Vagina (tissue), 2 donors: ENCODE data around the gene DDX46. TPM values are rescaled to one million over a fixed set of nuclear protein-coding genes. Genes with fewer than 3 reads are reported as not detected.

Source experiments
- DNase-seq, 2 donors: peaks; one replicate each; pipeline ENCODE4 v3.0.0-alpha.2; 2017; ENCODE audit errors: extremely low spot score in 2 of 2
- H3K27ac ChIP-seq: fragments of 200-600 bp; sonication (generic); one replicate; pipeline ENCODE4 v1.5.1; 2019
- H3K27me3 ChIP-seq: fragments of 200-600 bp; sonication (generic); one replicate; pipeline ENCODE4 v1.5.1; 2019
- H3K36me3 ChIP-seq, 2 donors: fragments of 200-600 bp; sonication (generic); one replicate each; pipeline ENCODE4 v1.5.1; 2017 to 2019
- H3K4me1 ChIP-seq: fragments of 200-600 bp; sonication (generic); one replicate; pipeline ENCODE4 v1.5.1; 2019
- H3K4me3 ChIP-seq, 2 donors: fragments of 200-600 bp; sonication (generic); 1 replicate in 1 of 2; 2 replicates in 1 of 2; pipeline ENCODE4 v1.5.1; 2016 to 2019
- H3K9me3 ChIP-seq: fragments of 200-600 bp; sonication (generic); one replicate; pipeline ENCODE4 v1.5.1; 2019
- POLR2A ChIP-seq, 2 donors: fragments of 450-650 bp; IDR thresholded peaks; one replicate each; pipeline ENCODE4 v1.6.1; 2017; ENCODE audit warnings: antibody characterized with exemption in 2 of 2, mild to moderate bottlenecking in 2 of 2, moderate library complexity in 2 of 2
- POLR2AphosphoS5 ChIP-seq, 2 donors: sonication (generic); formaldehyde crosslinking; IDR thresholded peaks; one replicate each; pipeline ENCODE4 v1.9.0; 2017; ENCODE audit warnings: antibody characterized with exemption in 2 of 2, mild to moderate bottlenecking in 2 of 2, low read depth in 1 of 2; ENCODE audit not compliant: insufficient read depth in 1 of 2
- intact Hi-C: fragments of 100-400 bp; cut with DNase I; formaldehyde crosslinking; loops from one replicate; pipeline ENCODE4 v1.15.1; 2023
- total RNA-seq: library from RNA; depleted of rRNA; stranded (reverse); fragments of >200 nt; gene quantifications from one replicate; pipeline ENCODE4 v1.2.3, GENCODE V29; 2016
- TF ChIP-seq, protein P1 (sequence below), 3 experiments: fragments of 450-650 bp in 2 of 3; fragments of 200-600 bp in 1 of 3; sonication (generic) in 1 of 3; IDR thresholded peaks; one replicate each; pipeline ENCODE4 v1.5.1; 2017 to 2019; ENCODE audit warnings: antibody characterized with exemption in 3 of 3, mild to moderate bottlenecking in 2 of 3, moderate library complexity in 2 of 3

DDX46 gene
- total RNA-seq, 1 donor from 2014 or later = 31.7 TPM

DNA sequence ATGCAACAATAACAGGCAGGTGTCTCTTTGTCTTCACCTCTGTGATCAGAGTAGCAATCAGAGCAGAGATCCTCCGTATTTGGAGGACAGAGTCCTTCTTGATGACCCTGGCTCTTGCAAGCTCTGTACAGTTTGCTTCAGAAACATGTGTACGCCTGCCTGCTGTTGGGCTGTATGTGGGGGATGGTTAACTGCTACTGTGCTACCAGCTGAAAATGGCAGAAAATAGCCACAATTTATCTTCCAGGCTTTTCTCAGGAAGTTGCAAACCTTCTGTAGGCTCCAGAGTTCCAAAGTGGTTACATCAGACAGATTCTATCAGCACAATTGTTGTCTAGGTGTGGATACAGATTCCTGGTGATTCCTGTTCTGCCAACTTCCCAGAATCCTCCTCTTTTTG lies 35.5 kb downstream of the DDX46 start:
- intact Hi-C loops = no loop called here
- no peaks in the 10 kb centered on the region for H3K27me3 ChIP-seq
- TF ChIP-seq POLR2AphosphoS5 (IDR thresholded peaks at IDR 0.05; ENCODE audit: insufficient read depth in 1 of 2, low read depth in 1 of 2) = no peak
- TF ChIP-seq POLR2A (IDR thresholded peaks at IDR 0.05) = no peak
- TF ChIP-seq, protein P1, sequence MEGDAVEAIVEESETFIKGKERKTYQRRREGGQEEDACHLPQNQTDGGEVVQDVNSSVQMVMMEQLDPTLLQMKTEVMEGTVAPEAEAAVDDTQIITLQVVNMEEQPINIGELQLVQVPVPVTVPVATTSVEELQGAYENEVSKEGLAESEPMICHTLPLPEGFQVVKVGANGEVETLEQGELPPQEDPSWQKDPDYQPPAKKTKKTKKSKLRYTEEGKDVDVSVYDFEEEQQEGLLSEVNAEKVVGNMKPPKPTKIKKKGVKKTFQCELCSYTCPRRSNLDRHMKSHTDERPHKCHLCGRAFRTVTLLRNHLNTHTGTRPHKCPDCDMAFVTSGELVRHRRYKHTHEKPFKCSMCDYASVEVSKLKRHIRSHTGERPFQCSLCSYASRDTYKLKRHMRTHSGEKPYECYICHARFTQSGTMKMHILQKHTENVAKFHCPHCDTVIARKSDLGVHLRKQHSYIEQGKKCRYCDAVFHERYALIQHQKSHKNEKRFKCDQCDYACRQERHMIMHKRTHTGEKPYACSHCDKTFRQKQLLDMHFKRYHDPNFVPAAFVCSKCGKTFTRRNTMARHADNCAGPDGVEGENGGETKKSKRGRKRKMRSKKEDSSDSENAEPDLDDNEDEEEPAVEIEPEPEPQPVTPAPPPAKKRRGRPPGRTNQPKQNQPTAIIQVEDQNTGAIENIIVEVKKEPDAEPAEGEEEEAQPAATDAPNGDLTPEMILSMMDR (IDR thresholded peaks at IDR 0.05) = no peak

DNA sequence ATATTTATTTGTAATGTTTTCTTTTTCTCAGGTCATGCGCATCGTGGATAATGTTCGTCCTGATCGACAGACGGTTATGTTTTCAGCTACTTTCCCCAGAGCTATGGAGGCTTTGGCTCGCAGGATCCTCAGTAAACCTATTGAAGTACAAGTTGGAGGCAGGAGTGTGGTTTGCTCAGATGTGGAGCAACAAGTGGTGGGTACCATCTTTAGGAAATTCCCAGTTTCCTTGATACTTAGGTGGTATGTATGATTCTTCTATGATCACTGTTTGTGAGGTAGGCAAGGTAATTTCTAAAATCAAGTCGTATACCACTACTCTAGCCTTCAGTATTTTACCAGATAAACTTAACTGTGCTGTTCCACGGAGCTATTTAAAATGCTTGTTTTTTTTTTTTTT lies 36.2 kb downstream of the DDX46 start:
- Histone ChIP-seq H3K9me3 (no peaks in the 10 kb centered on the region), H3K36me3 (peaks cover 0 to 78% of the 10 kb centered on the region in 2 donors), H3K4me3 (no peak overlapping the region), H3K27me3 (no peaks in the 10 kb centered on the region), H3K4me1 (no peaks in the 10 kb centered on the region), H3K27ac (no peak overlapping the region)
- DNase-seq = no peak
- intact Hi-C loops = no loop called here
- TF ChIP-seq POLR2A (IDR thresholded peaks at IDR 0.05) = no peak
- TF ChIP-seq POLR2AphosphoS5 (IDR thresholded peaks at IDR 0.05; ENCODE audit: insufficient read depth in 1 of 2, low read depth in 1 of 2) = no peak
- TF ChIP-seq, protein P1 (IDR thresholded peaks at IDR 0.05) = no peak

More for the DNA sequence above, 35.5 kb downstream of the DDX46 start:
- no peak for DNase-seq
- H3K4me1 ChIP-seq = no peaks in the 10 kb centered on the region
- H3K27ac ChIP-seq = no peak overlapping the region
- peaks cover 0 to 78% of the 10 kb centered on the region in 2 donors for H3K36me3 ChIP-seq
- H3K4me3 ChIP-seq = no peak overlapping the region
- no peaks in the 10 kb centered on the region for H3K9me3 ChIP-seq

DNA sequence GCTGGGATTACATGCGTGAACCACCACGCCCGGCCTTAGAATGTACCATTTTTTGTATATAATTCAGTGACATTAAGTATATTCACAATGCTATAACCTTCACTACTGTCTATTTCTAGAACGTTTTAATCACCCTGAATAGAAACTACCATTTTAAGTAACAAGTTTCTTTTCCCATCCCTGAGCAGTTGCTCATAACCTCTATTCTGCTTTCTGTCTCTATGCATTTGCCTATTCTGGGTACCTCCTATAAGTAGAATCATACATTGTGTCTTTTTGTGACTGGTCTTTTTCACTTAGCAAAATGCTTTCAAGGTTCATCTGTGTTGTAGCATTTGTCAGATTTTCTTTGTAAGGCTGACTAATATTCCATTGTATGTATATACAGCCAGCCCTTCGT lies 39.9 kb downstream of the DDX46 start:
- intact Hi-C loops = no loop called here
- H3K4me1 ChIP-seq = no peaks in the 10 kb centered on the region
- H3K9me3 ChIP-seq = no peaks in the 10 kb centered on the region
- no peak for DNase-seq
- no peak overlapping the region for H3K27ac ChIP-seq
- no peak overlapping the region for H3K4me3 ChIP-seq
- H3K36me3 ChIP-seq = peaks cover 0 to 61% of the 10 kb centered on the region in 2 donors
- no peaks in the 10 kb centered on the region for H3K27me3 ChIP-seq
- TF ChIP-seq POLR2AphosphoS5 (IDR thresholded peaks at IDR 0.05; ENCODE audit: insufficient read depth in 1 of 2, low read depth in 1 of 2) (no peak), POLR2A (IDR thresholded peaks at IDR 0.05) (no peak)
- TF ChIP-seq, protein P1 (IDR thresholded peaks at IDR 0.05) = no peak

DNA sequence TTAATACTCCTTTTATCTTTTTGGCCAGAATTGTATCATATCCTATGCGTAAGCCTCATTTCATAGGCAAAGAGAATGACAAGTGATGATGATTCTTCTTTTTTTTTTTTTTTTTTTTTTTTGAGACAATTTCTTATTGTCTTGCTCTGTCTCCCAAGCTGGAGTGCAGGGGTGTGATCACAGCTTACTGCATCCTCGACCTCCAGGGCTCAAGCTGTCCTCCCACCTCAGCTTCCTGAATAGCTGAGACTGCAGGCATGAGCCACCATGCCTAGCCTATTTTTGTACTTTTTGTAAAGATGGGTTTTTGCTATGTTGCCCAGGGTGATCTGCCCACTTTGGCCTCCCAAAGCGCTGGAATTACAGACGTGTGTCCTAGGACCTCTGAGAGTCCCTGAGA lies 45.2 kb downstream of the DDX46 start:
- Histone ChIP-seq H3K27me3 (no peaks in the 10 kb centered on the region), H3K4me3 (no peak overlapping the region), H3K4me1 (no peaks in the 10 kb centered on the region), H3K36me3 (peaks cover 0 to 29% of the 10 kb centered on the region in 2 donors), H3K27ac (no peak overlapping the region), H3K9me3 (no peaks in the 10 kb centered on the region)
- TF ChIP-seq, protein P1 (IDR thresholded peaks at IDR 0.05) = no peak
- no peak for TF ChIP-seq POLR2AphosphoS5 (IDR thresholded peaks at IDR 0.05; ENCODE audit: insufficient read depth in 1 of 2, low read depth in 1 of 2)
- TF ChIP-seq POLR2A (IDR thresholded peaks at IDR 0.05) = no peak
- intact Hi-C loops = no loop called here
- DNase-seq = no peak

DNA sequence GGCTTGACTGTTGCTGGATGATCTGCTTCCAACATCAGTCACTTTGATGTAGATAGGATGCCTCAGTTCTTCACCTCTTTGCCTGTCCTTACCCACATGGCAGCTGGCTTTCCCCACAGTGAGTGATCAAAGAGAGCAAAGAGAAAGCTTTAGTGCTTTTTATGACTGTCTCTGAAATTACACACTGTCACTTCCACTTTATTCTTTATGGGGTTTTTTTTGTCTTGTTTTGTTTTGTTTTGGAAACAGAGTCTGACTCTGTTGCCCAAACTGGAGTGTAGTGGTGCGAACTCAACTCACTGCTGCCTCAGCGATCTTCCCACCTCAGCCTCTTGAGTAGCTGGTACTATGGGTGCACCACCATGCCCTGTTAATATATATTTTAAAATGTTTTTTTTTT lies 54.8 kb downstream of the DDX46 start:
- intact Hi-C loops = no loop called here
- Histone ChIP-seq H3K4me3 (no peak overlapping the region), H3K9me3 (no peaks in the 10 kb centered on the region), H3K36me3 (peaks cover 0 to 66% of the 10 kb centered on the region in 2 donors), H3K27ac (no peak overlapping the region), H3K27me3 (no peaks in the 10 kb centered on the region), H3K4me1 (no peaks in the 10 kb centered on the region)
- TF ChIP-seq, protein P1 (IDR thresholded peaks at IDR 0.05) = no peak
- TF ChIP-seq POLR2AphosphoS5 (IDR thresholded peaks at IDR 0.05; ENCODE audit: insufficient read depth in 1 of 2, low read depth in 1 of 2) (no peak), POLR2A (IDR thresholded peaks at IDR 0.05) (no peak)
- no peak for DNase-seq
